Mesendoderm (in vitro differentiated cells): ENCODE data around the gene HMGB4.

ENCODE experiments used
- DNase-seq: peaks from one replicate; pipeline ENCODE4 v3.0.0; 2013
- H2AK5ac ChIP-seq: 2 replicates; pipeline ENCODE4 v1.6.1; 2013; ENCODE audit warnings: low read length, inconsistent platforms
- H2BK120ac ChIP-seq: 2 replicates; pipeline ENCODE4 v1.6.1; 2013; ENCODE audit warnings: low read depth, mild to moderate bottlenecking, low read length, moderate library complexity, mixed read lengths
- H2BK15ac ChIP-seq: replicated peaks from 2 replicates; pipeline ENCODE4 v1.6.1; 2013; ENCODE audit warnings: low read depth, mild to moderate bottlenecking, moderate library complexity
- H2BK5ac ChIP-seq: 2 replicates; pipeline ENCODE4 v1.6.1; 2013; ENCODE audit warnings: low read length, inconsistent platforms
- H3K18ac ChIP-seq: 2 replicates; pipeline ENCODE4 v1.6.1; 2013; ENCODE audit warnings: mild to moderate bottlenecking, low read length, mixed read lengths
- H3K23ac ChIP-seq: one replicate; pipeline ENCODE4 v1.6.1; 2013; ENCODE audit warnings: low read length
- H3K27ac ChIP-seq: 2 replicates; pipeline ENCODE4 v1.5.1; 2013; ENCODE audit warnings: low read depth, mild to moderate bottlenecking, inconsistent platforms, low read length, moderate library complexity
- H3K27me3 ChIP-seq: 2 replicates; pipeline ENCODE4 v1.6.1; 2013; ENCODE audit warnings: low read length, control low read depth, mild to moderate bottlenecking, inconsistent platforms; ENCODE audit not compliant: insufficient read depth, poor library complexity
- H3K36me3 ChIP-seq: 2 replicates; pipeline ENCODE4 v1.6.1; 2013; ENCODE audit warnings: low read length, inconsistent platforms; ENCODE audit not compliant: control insufficient read depth, insufficient read depth
- H3K4ac ChIP-seq: one replicate; pipeline ENCODE4 v1.6.1; 2013; ENCODE audit warnings: low read depth, mild to moderate bottlenecking, low read length, moderate library complexity
- H3K4me1 ChIP-seq: 2 replicates; pipeline ENCODE4 v1.6.1; 2013; ENCODE audit warnings: low read depth, low read length, inconsistent platforms; ENCODE audit not compliant: control insufficient read depth
- H3K4me2 ChIP-seq: 2 replicates; pipeline ENCODE4 v1.6.1; 2013; ENCODE audit warnings: low read length
- H3K4me3 ChIP-seq: 2 replicates; pipeline ENCODE4 v1.5.1; 2013; ENCODE audit warnings: mild to moderate bottlenecking, low read length
- H3K56ac ChIP-seq: one replicate; pipeline ENCODE4 v1.6.1; 2013; ENCODE audit warnings: low read length
- H3K79me1 ChIP-seq: 2 replicates; pipeline ENCODE4 v1.6.1; 2013; ENCODE audit warnings: low read length, inconsistent platforms
- H3K79me2 ChIP-seq: 2 replicates; pipeline ENCODE4 v1.6.1; 2013; ENCODE audit warnings: mild to moderate bottlenecking, low read length; ENCODE audit not compliant: control insufficient read depth, insufficient read depth
- H3K9ac ChIP-seq: 2 replicates; pipeline ENCODE4 v1.6.1; 2013; ENCODE audit warnings: low read length, inconsistent platforms
- H4K5ac ChIP-seq: one replicate; pipeline ENCODE4 v1.6.1; 2013; ENCODE audit warnings: low read length
- H4K8ac ChIP-seq: one replicate; pipeline ENCODE4 v1.6.1; 2013; ENCODE audit warnings: low read depth, mild to moderate bottlenecking, control low read depth, low read length, moderate library complexity
- WGBS: extraction: QIAGEN DNeasy Blood & Tissue Kit; methylation state at CpG from one replicate; pipeline ENCODE4 v1.1.7; 2013; ENCODE audit warnings: low lambda C conversion rate, missing lambda C conversion rate; ENCODE audit not compliant: insufficient coverage; ENCODE audit errors: extremely low coverage; 5-methylcytosine and 5-hydroxymethylcytosine counted together

HMGB4 gene

DNA sequence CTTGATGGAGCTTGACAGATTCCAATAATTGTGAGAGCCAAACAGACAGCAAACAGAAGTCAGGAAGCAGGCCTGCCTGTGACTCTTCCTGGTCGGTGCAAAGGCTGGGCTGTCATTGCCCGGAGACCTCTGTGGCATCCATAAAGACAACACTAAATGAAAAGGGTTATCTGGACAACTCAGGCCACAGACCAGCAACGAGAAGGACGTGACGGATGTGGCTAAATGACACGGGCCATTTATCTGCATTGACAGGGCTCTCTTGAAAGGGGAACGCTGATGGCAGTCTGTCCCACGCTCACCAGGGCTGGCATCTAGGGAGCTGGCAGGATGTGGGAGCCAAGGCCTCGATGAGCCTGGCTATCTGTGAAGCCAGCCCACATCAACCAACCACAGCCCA lies 35.0 kb downstream of the HMGB4 start:
- no CpG with 5 or more reads among the region's 9 CpGs for WGBS
- H3K79me2 ChIP-seq = no peaks in the 10 kb centered on the region

GRCh38 chr1:33899746-33900145 lies 35.9 kb downstream of the HMGB4 start:
- no peaks in the 10 kb centered on the region for H3K36me3 ChIP-seq
- peaks cover 2% of the 10 kb centered on the region for H3K79me1 ChIP-seq
- H2BK15ac ChIP-seq = no peak overlapping the region
- H2AK5ac ChIP-seq = peak overlapping the region; percentile 31
- peaks cover 13% of the 10 kb centered on the region for H3K4me1 ChIP-seq
- H4K8ac ChIP-seq = no peak overlapping the region
- no peak overlapping the region for H3K9ac ChIP-seq
- no peak overlapping the region for H3K23ac ChIP-seq
- H4K5ac ChIP-seq = no peak overlapping the region
- DNase-seq = no peak
- no peak overlapping the region for H3K4ac ChIP-seq
- H2BK5ac ChIP-seq = no peak overlapping the region
- no CpG with 5 or more reads among the region's 3 CpGs for WGBS
- no peak overlapping the region for H3K4me3 ChIP-seq
- H3K56ac ChIP-seq = peak overlapping the region; percentile 57
- no peak overlapping the region for H2BK120ac ChIP-seq
- H3K4me2 ChIP-seq = no peak overlapping the region
- peak overlapping the region; percentile 20 for H3K27ac ChIP-seq
- no peaks in the 10 kb centered on the region for H3K79me2 ChIP-seq
- H3K27me3 ChIP-seq = no peaks in the 10 kb centered on the region
- H3K18ac ChIP-seq = no peak overlapping the region

More for the DNA sequence above, 35.0 kb downstream of the HMGB4 start:
- Histone ChIP-seq H3K27ac (peak overlapping the region; percentile 42), H3K9ac (no peak overlapping the region), H3K23ac (no peak overlapping the region), H3K56ac (peak overlapping the region; percentile 66), H3K4ac (peak overlapping the region; percentile 8), H2BK5ac (peak overlapping the region; percentile 77), H3K36me3 (no peaks in the 10 kb centered on the region), H4K5ac (no peak overlapping the region), H2BK120ac (no peak overlapping the region), H3K4me1 (peaks cover 13% of the 10 kb centered on the region), H3K18ac (peak overlapping the region; percentile 9), H4K8ac (no peak overlapping the region), H3K4me3 (no peak overlapping the region), H3K79me1 (peaks cover 2% of the 10 kb centered on the region), H3K4me2 (no peak overlapping the region), H2BK15ac (no peak overlapping the region), H2AK5ac (peak overlapping the region; percentile 59), H3K27me3 (no peaks in the 10 kb centered on the region)
- no peak for DNase-seq

GRCh38 chr1:33902486-33903209 lies 38.8 kb downstream of the HMGB4 start:
- Histone ChIP-seq H3K4me2 (no peak overlapping the region), H3K56ac (no peak overlapping the region), H3K79me2 (no peaks in the 10 kb centered on the region), H3K79me1 (no peaks in the 10 kb centered on the region), H3K27ac (peak overlapping the region; percentile 87), H2BK15ac (no peak overlapping the region), H2BK120ac (peak overlapping the region; percentile 28), H2BK5ac (peak overlapping the region; percentile 72), H3K9ac (no peak overlapping the region), H4K5ac (no peak overlapping the region), H3K18ac (peak overlapping the region; percentile 23), H3K23ac (no peak overlapping the region), H3K4me3 (no peak overlapping the region), H4K8ac (no peak overlapping the region), H3K27me3 (no peaks in the 10 kb centered on the region), H3K4me1 (peaks cover 10% of the 10 kb centered on the region), H2AK5ac (no peak overlapping the region), H3K36me3 (no peaks in the 10 kb centered on the region), H3K4ac (no peak overlapping the region)
- WGBS = no CpG with 5 or more reads among the region's 6 CpGs
- peak; percentile 93 for DNase-seq

DNA sequence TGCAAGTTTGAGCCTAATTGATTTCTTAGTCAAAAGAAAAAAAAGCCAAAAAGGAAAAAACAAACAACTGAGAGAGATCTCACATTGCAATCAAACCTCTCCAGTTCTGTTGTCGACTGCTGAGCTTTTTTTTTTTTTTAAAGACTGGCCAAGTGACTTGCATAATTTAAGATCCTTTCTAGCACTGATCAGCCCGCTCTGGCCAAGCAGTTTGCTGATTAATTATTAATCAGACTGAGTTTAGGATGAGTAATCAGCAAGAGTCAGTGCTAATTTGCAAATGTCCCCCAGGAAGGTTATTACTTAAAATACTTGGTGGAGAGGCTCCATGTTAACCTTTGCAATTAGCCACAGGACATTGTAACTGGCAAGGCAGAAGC lies 39.3 kb downstream of the HMGB4 start:
- H3K4me3 ChIP-seq = no peak overlapping the region
- DNase-seq = peak; percentile 70
- H2BK15ac ChIP-seq = no peak overlapping the region
- no peak overlapping the region for H4K5ac ChIP-seq
- H4K8ac ChIP-seq = no peak overlapping the region
- no peaks in the 10 kb centered on the region for H3K79me1 ChIP-seq
- no peak overlapping the region for H3K23ac ChIP-seq
- WGBS = no CpG with 5 or more reads among the region's 2 CpGs
- no peaks in the 10 kb centered on the region for H3K27me3 ChIP-seq
- peak overlapping the region; percentile 2 for H3K9ac ChIP-seq
- H2BK120ac ChIP-seq = peak overlapping the region; percentile 88
- peaks cover 10% of the 10 kb centered on the region for H3K4me1 ChIP-seq
- H3K79me2 ChIP-seq = no peaks in the 10 kb centered on the region
- H2AK5ac ChIP-seq = no peak overlapping the region
- H3K56ac ChIP-seq = peak overlapping the region; percentile 45
- H3K4ac ChIP-seq = peak overlapping the region; percentile 66
- no peak overlapping the region for H3K4me2 ChIP-seq
- no peaks in the 10 kb centered on the region for H3K36me3 ChIP-seq
- H3K27ac ChIP-seq = peak overlapping the region; percentile 87
- peak overlapping the region; percentile 94 for H3K18ac ChIP-seq
- peak overlapping the region; percentile 92 for H2BK5ac ChIP-seq

DNA sequence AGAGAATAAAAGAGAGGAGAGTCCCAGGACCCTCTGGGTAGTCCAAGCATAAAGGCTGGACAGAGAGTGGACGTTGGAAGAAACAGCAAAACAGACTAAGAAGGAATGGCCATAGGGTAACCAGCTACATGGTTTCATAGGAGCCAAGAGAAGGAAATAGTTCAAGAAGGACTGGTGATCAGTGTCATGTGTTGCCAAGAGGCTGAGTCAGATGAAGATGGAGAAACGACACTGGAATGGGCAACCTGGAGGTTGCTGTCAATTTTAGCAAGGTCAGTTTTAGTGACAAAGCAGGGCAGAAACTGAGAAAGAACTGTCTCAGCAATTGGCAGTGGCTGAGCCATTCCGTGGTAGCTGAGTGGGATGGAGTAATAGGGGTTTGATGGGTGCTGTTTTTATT lies 41.4 kb downstream of the HMGB4 start:
- H3K27me3 ChIP-seq = no peaks in the 10 kb centered on the region
- H2BK15ac ChIP-seq = no peak overlapping the region
- peaks cover 10% of the 10 kb centered on the region for H3K4me1 ChIP-seq
- H3K23ac ChIP-seq = no peak overlapping the region
- H4K8ac ChIP-seq = no peak overlapping the region
- no peak for DNase-seq
- H2BK5ac ChIP-seq = no peak overlapping the region
- no peak overlapping the region for H3K4ac ChIP-seq
- no peak overlapping the region for H3K27ac ChIP-seq
- H3K79me2 ChIP-seq = no peaks in the 10 kb centered on the region
- peak overlapping the region; percentile 62 for H2AK5ac ChIP-seq
- no peaks in the 10 kb centered on the region for H3K79me1 ChIP-seq
- no peak overlapping the region for H4K5ac ChIP-seq
- no peak overlapping the region for H3K9ac ChIP-seq
- no peaks in the 10 kb centered on the region for H3K36me3 ChIP-seq
- no CpG with 5 or more reads among the region's 3 CpGs for WGBS
- no peak overlapping the region for H2BK120ac ChIP-seq
- no peak overlapping the region for H3K4me2 ChIP-seq
- H3K4me3 ChIP-seq = no peak overlapping the region
- no peak overlapping the region for H3K56ac ChIP-seq
- no peak overlapping the region for H3K18ac ChIP-seq

DNA sequence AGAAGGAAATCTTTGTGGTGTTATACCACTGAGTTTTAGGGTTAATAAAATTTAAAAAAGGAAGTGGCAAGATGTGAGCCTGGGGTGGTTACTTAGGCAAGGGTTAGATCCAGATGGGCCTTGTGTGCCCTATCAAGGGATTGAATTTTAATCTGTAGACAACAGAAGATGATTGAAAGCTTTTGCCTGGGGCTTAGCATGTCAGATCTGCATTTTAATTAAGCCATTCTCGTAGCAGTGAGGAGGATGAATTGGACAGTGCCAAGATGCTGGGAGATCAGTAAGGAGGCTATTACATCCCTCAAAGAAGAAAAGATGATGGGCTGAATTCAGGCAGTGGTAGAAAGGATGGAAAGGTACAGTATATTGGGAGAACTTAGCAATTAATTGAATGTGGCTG lies 42.3 kb downstream of the HMGB4 start:
- Histone ChIP-seq H3K79me1 (no peaks in the 10 kb centered on the region), H3K27me3 (no peaks in the 10 kb centered on the region), H2BK15ac (no peak overlapping the region), H3K4me3 (no peak overlapping the region), H3K79me2 (no peaks in the 10 kb centered on the region), H3K56ac (no peak overlapping the region), H3K36me3 (no peaks in the 10 kb centered on the region), H3K18ac (no peak overlapping the region), H3K27ac (no peak overlapping the region), H2AK5ac (no peak overlapping the region), H2BK120ac (no peak overlapping the region), H2BK5ac (no peak overlapping the region), H3K4me2 (no peak overlapping the region), H3K23ac (no peak overlapping the region), H4K8ac (no peak overlapping the region), H3K9ac (no peak overlapping the region), H3K4ac (no peak overlapping the region), H3K4me1 (peaks cover 10% of the 10 kb centered on the region), H4K5ac (no peak overlapping the region)
- WGBS = no CpG with 5 or more reads among the region's 1 CpG
- DNase-seq = no peak
